GM19395 (cell line): ENCODE measurements around the gene MLYCD.

Experiments
- ATAC-seq: cut with Tn5 transposase; IDR thresholded peaks from one replicate; pipeline ENCODE4 v1.9.1; 2021; ENCODE audit warnings: mild to moderate bottlenecking, moderate library complexity; ENCODE audit not compliant: unreplicated experiment

The MLYCD gene

DNA sequence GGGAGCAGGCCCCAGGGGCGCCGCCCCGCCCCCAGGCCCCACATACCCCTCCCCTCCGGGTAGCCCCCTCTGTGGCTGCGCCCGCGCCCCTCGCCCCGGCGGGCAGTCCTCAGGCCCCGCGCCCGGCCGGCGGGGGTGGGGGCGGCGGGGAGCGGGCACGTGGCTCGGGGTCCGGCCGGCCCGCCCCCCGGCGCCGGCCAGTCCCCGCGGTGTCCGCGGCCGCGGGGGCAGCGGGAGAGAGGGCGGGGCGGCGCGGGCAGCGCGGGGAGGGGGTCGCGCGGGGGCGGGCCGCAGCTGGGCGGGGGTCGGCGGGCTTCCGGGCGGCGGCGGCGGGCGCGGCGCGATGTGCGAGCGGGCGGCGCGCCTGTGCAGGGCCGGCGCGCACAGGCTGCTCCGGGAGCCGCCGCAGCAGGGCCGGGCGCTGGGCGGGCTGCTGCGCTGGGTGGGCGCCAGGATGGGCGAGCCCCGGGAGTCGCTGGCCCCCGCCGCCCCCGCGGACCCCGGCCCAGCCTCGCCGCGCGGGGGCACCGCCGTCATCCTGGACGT is 69.5 kb downstream of the MLYCD start:
- no peak for ATAC-seq

DNA sequence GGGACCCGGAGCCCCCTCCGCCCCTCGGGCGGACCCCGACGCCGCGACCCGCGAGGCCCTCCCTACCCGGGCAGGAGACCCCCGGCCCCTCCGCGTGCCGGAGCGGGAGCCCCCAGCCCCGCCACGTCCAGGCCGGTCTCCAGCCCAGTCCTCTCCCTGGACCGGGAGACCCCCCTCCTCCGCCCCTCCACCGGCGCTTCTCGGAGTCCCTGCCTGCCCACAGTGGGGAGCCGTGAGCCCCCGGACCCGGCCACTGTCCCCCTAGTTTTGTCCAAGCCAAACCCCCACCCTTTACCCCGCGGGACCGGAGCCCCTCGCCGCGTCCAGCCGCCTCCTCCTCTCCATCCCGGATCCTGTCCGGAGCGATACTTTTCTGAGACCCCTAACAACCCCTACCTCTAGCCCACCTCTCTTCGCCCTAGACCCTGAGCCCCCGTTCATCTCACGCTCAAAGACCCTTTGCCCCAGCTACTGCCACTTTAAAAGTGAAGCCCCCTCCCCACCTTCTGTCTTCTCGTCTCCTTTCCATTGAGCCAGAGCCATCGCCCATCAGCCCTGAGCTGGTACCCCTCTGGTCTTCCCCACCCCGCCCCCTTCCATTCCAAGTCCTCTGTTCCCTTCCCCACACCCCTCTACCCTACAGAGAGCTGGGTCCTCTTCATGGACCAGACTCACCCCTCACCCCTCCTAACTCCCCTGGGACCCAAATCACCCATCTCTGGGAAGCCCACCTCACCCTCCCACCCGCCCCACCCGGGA is 70.2 kb downstream of the MLYCD start:
- ATAC-seq: no peak

DNA sequence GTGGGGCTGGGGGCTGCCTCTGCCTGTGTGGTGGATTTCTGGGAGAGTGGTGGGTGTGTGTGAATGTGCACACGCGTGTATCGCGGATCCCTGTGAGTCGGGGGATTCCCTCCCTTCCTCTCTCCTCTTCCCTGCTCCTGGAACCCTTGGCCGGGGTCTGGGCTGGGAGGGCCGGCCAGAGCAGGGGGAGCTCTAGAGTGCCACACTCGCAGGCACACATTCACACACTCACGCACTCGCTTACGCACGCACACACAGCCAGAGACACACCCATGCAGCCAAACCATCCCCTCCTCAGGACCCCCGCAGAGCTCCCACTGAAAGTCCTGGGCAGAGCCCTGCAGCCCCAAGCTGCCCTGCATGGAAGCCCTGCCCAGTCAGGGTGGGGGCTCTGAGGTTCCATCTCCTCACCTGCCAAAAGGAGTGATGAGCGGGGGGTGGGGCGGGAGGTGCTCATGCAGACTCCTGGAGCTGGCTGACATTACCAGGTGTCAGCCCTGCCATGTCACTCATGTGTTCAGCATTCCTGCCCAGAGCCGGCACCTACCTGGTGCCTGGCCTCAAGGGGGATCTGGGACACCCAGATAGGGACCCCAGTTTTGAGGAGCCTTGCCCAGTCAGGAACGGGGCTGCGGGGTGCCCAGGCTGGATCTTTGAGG is 71.0 kb downstream of the MLYCD start:
- no peak for ATAC-seq

DNA sequence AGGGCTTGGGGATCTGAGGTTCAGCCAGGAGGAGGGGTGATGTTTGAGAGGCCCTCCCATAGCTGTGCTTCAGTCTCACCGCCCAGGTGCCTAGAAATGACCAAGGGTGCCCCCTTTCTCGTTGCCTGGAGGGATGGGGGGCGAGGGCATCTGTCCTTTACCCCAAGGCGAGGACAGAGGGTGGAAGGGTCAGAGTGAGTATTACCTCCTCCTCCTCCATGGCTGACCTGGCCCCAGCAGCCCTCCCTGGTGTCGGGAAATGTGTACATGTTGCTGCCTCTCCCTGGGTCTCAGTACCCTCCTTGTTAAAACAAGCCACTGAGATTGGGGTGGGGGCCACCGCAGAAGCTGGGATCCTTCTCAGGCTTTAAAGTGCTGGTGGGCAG is 71.5 kb downstream of the MLYCD start:
- no peak for ATAC-seq

DNA sequence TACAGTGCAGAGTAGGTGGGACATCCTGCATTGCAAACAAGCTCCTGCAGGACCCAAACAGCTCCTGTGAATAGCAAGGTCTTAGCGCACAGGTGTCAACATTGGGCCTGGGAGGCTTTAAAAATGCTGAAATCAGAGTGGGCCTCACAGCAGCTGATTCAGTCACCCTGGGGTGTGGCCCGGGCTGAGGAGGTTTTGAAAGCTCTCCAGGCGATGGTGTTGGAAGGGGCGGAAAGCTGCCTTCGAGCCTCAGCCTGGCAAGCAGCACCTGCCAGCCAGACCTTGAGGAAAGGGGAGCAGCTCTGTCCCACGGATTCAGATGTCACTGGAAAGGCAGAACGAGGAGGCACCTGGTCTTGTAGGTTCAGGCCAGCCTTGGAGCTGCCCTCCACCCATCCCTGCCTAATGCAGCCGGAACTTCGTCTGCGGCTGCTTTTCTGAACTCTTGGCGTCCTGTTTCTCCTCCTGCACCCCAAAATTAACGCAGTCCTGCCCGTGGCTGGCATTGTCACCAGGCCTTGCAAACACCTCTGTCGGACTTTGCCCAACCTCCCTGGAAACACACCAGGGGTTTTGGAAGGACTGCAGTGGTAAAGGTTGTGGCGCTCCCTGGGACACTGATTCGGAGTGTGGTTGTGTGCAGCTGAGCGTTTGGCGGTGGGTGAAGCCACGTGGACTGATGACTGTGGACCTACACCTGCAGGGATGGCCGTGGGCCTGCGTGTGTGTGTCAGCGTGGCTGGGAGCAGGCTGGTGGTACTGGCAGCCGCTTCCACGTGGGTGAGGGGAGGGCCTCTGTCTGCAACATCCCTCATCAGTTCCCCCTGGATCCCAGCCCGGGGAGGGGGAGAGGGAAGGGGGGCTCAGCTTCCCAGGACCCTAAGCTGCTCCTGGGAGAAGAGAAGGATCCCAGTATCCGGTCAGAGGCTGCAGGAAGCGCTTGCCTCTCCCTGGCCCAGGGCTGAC is 72.5 kb downstream of the MLYCD start:
- no peak for ATAC-seq

DNA sequence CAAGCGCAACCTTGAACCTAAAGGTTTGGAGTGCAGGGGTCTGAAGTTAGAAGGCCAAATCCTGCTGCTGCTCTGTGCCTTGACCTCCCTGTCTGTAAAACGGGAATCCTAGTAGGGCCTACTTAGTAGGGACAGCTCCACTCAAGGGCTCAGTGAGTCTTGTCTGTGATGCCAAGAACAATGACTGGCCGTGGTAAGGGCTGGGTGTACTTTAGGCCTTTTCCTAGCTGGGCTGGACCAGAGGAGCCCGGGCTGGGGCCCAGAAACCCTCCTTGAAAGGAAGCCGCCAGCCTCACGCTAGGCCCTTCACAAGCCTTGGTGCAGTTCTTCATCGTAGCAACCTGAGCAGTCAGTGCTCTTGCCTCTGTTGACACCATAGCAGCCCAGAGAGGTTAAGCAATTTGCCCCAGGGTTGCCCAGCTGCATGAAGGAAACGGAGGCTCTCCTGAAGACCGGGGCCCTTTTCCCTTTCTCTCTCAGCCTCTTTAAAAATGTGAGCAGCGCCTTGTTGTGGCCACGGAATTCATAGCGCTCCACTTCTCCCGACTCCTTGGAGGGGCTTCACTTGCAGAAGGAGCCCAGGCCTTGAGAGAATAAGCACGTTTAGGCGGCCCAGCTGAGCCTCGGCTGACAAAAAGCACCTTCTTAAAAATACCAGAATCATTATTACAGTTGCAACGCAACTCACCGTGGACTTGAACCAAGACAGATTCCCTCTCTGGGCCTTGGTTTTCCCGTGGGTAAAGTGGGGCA is 73.5 kb downstream of the MLYCD start:
- ATAC-seq: no peak

DNA sequence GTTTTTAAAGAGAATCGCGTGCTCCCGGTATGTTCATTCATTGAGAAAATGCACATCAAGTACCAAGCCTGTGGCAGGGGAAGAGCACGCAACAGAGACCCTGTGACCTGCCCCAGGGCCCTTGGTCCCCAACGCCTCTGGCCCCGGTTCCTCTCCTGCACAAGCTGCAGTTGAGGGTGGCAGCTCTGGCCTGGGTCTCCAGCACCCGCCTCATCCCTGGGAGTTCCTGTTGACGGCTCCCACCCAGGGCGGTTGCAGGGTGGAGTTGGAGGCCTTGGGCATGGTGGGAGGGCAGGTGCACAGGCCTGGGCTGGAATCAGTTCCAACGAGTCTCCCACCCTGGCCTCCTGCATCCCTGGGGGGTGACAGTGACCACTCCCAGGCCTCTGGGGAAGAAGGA is 74.2 kb downstream of the MLYCD start:
- ATAC-seq: no peak

DNA sequence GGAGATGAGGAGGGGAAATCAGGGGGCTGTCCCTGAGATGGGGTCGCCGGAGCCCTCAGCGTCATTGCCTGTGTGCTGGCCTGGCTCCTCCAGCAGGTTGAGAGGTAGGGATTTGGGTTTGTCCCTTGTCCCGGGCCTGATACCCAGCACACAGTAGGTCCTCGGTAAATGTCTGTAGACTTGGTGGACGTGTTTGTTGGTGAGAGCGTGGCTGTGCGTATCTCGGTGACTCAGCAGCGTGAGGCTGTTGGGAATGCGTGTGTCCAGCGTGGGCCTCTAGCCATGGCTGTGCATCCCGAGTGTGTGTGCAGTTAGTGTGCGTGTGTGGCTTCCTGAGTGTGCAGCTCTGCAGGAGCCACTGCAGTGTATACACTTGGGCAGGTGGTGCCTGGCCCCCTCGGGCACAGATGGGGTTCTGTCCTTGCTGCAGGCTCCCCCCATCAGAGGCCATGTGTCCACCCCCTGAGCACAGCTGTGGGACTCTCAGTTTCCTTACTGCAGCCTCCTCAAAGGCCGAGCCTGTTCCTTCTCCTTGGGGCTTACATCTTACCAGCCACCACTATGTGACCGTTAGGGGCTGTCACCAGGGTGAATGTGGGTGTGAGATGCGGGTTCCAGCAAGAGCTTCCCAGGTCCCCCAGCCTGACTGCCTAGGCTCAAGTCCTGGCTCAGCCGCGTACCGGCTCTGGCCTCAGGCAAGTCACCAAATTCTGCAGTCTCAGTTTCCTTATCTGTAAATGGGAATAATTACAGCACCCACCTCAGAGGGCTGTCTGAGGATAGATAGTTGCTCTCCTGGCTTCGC is 74.9 kb downstream of the MLYCD start:
- no peak for ATAC-seq

DNA sequence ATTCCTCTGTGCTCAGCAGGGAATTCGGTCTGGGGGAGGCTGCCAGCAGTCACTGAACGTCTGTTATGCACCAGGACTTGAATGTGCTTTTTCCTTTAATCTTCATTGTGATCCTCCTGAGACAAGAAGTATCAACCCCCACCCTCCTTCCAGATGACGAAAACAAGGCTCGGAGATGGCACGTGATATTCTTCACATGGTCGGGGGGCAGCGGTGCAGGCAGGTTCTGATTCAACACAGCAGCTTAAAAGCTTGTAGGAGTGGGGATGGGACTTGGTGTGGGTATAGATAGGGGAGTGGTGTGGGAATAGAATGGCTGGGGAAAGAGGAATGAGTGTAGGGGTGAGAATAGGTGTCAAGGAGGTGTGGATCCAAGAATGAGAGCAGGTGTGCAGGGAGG is 75.6 kb downstream of the MLYCD start:
- no peak for ATAC-seq

DNA sequence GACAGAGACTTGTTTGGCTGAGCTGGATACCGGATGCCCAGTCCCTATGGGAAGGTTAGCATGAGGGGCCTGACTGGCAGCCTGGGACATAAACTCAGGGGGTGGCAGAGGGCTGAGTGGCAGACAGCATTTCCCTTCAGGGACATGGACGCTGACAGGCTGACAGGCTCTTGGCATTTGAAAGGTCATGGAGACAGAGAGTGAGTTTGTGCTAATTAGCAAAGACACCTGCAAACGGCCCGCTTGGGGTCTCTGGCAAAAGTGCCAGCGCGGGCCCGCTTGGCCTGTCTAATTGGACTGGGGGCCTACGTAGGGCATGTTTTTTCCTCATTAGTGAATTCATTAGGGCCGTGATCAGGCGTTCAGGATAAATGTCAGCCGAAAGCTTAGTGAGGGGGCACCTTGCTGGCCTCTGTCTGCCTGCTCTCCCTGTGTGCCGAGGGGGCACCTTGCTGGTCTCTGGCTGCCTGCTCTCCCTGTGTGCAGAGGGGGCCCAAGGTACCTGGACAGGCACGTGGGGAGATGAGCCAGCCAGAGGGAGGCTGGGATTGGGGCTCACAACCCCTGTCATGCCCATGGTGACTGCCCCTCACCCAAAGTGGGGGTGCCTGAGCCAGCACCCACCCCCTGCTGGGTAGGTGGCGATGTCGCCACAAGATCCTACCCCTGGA is 76.8 kb downstream of the MLYCD start:
- ATAC-seq: no peak
